Esophagus squamous epithelium (tissue), 4 donors: Measurements from ENCODE around the gene MBD4.

ENCODE experiments used
- POLR2A ChIP-seq, 4 donors: fragments of 450-650 bp; IDR thresholded peaks; one replicate each; pipeline ENCODE4 v1.6.1; 2017; ENCODE audit warnings: antibody characterized with exemption in 4 of 4, mild to moderate bottlenecking in 4 of 4, moderate library complexity in 3 of 4
- TF ChIP-seq, protein P1 (sequence below), 6 experiments: fragments of 450-650 bp in 4 of 6; fragments of 200-600 bp in 2 of 6; sonication (generic) in 2 of 6; IDR thresholded peaks; one replicate each; pipeline ENCODE4 v1.5.1; 2016 to 2019; ENCODE audit warnings: antibody characterized with exemption in 6 of 6, mild to moderate bottlenecking in 4 of 6, moderate library complexity in 4 of 6

DNA sequence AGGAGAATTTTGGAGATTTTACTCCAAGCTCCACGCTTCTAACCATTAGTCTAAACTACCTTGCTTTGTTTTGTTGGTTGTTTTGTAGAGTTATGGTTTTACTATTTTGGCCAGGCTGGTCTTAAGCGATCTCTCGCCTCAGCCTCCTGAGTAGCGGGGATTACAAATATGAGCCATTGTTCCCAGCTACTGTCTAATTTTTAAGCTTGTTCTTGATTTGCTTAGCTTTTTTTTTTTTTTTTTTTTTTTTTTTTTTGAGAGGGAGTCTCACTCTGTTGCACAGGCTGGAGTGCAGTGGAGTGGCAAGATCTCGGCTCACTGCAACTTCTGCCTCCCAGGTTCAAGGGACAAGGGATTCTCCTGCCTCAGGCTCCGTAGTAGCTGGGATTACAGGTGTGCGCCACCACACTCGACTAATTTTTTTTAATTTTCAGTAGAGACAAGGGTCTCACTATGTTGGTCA, 39.8 kb downstream of the MBD4 start:
- TF ChIP-seq, protein P1, sequence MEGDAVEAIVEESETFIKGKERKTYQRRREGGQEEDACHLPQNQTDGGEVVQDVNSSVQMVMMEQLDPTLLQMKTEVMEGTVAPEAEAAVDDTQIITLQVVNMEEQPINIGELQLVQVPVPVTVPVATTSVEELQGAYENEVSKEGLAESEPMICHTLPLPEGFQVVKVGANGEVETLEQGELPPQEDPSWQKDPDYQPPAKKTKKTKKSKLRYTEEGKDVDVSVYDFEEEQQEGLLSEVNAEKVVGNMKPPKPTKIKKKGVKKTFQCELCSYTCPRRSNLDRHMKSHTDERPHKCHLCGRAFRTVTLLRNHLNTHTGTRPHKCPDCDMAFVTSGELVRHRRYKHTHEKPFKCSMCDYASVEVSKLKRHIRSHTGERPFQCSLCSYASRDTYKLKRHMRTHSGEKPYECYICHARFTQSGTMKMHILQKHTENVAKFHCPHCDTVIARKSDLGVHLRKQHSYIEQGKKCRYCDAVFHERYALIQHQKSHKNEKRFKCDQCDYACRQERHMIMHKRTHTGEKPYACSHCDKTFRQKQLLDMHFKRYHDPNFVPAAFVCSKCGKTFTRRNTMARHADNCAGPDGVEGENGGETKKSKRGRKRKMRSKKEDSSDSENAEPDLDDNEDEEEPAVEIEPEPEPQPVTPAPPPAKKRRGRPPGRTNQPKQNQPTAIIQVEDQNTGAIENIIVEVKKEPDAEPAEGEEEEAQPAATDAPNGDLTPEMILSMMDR (IDR thresholded peaks at IDR 0.05), result peak in 1 of 6 experiments; percentile 3
- no peak for TF ChIP-seq POLR2A (IDR thresholded peaks at IDR 0.05)
